Middle frontal gyrus (tissue), 1 donor: Measurements from ENCODE around the gene SLC6A11.
A peak's percentile ranks its signal among the peaks of the same experiment; 100 is the strongest.

ENCODE experiments used
- DNase-seq: peaks from one replicate; pipeline ENCODE4 v3.0.0-alpha.2; 2015; ENCODE audit warnings: low spot score; ENCODE audit errors: extremely low spot score

SLC6A11 gene

DNA sequence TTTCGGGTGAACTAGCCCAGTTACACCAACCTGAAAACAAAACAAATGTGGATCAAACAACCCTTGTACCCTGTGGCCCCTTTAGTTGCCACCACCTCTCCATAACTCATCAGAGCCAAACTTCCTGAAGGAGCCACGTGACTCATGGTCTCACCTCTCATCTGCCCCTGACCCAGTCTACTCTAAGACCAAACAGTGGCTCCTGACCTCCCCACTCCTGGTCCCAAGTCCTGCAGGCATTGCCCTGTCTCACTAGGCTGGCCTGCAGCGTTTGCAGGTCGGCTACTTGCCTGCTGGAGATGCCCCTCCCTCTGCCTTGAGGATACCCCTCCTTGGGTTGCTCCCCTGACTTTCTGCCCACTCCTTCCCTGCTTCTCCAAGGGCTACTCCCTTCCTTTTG, 23.1 kb downstream of the SLC6A11 start:
- DNase-seq, result no peak

DNA sequence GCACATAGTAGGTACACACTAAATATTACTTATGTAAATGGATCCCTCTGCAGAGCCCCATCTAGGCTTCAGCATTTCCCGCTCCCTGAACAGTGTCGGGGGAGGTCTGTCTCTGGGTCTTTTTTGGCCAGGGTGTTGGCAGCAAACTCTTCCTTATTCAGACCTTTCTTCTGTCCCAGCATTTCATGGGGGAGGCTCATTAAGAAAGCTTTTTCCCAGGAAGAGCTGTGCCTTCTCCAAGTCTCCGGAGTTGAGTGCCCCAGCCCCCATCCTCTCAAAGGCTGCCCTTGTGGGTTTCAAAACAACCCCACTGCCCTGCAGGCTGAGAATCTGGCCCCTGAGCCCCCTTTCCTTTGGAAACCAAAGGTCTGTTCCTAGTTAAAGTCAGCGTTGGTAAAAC, 25.1 kb downstream of the SLC6A11 start:
- DNase-seq, result no peak

DNA sequence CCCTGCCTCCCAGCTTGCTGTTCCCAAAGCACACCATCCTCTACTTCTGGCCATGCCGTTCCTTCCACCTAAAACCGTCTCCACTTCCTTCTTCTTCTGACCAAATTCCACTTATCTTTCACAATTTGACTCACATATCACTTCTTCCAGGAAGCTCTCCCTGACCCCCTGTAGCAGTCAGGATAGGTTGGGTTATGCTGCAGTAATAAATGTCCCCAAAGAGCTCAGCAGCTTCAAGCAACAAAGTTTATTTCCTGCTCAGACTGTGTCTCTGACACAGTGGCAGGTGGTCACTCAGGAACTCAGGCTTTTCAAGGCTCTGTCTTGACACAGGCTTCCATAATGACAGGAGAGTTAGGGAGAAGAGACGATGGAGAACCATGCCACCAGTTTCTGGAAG, 27.4 kb downstream of the SLC6A11 start:
- DNase-seq, result no peak

DNA sequence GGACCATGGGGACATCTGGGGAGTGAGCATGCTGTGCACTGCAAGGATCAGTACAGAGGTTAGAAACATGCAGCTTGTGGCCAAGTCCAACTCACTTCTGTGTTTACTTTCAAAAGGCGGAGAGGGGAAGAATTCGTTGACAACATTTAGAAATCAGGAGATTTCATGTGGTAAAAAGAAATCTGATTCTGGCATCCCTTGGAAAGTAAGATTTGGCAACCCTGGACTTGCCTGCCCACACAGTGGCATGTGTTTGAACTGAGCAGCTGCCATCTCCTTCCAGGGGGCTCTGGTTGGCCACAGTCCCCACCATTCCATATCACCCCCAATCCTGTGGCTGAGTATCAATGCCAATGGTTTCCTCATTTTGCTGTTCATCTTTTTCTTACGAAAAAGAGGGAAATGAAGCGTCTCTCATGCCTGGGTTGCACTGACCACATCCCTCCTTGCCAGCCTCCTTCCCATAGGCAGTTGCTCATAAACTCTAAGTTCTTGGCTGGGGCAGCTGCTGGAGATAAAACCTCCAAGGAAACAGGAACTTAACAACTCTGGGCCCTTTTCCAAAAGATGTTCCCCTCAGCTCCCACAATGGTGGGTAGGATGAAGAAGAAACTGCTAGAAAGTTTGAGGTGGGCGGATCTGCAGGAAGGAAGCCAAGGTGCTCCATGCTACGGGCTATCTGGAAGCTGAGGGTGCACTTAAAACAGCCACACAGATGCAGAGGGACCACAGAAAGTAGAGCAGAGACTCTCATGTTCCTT, 29.2 kb downstream of the SLC6A11 start:
- peak; percentile 55 for DNase-seq

DNA sequence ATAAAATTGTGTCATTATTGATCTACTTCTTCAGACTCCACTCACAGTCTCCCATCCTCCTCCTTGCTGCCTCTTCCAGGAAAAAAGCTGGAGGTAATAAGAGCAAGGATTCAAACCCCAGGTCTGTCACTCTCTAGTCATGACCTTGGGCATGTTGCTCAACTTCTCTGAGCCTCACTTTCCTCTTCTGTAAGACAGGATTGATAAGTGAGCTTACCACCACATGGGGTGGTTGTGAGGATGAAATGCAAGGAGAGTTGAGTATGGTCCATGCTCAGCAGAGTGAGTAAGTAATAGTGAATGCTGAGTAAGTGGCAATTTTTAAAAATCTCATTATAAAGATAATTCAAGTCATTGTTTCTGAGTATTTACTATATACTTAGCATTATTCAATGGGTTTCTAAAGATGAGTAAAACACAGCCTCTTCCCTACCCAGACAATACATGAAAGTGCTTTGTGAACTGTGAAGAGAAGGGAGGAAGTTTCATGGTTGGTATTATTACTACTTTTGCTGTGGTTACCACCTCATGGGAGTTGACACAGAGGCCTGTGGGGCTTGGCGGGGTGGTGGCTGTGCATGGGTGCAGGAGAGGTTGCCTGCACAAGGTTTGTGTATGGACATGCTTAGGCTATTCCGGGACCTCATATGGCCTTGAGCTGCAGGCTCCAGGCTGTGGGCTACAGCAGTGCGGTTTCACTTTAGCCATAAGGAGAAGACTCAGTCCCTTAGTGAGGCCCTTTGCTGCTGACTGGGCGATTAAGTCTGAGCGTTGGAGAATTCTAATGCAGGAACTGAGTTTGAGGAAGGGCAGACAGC, 30.0 kb downstream of the SLC6A11 start:
- DNase-seq, result no peak

DNA sequence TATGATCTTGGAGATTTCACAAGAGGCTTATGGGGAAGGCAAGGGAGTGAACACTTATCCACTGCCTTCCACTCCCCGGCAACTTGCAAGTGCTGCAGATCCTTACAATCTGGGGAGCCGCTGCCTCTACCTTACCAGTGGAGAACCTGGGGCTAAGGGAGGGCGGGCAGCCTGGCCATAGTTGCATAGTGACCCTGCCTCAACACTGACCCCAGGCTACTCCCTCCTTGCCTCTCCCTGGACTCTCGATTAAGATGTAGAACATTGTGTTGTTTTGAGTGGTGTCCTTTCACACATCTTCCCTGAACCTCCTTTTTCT, 30.6 kb downstream of the SLC6A11 start:
- no peak for DNase-seq

DNA sequence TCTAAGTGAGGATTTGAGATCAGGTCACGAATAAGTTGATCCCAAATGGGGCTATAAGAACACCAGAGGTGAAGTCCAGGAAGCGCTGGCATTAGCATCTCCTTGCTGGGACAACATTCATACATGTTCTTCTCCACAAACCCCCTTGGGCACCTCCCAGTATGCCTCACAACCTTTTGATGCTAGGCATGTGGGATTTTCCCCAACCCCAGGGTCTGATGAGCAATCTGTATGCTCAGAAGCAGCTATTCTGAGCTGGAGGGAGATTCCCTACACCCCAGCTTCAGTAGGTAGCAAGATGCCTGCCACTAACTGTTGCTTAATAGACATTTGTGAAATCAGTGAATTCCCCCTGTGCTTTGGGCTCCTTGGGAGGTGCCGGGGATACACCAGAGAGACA, 32.2 kb downstream of the SLC6A11 start:
- no peak for DNase-seq

DNA sequence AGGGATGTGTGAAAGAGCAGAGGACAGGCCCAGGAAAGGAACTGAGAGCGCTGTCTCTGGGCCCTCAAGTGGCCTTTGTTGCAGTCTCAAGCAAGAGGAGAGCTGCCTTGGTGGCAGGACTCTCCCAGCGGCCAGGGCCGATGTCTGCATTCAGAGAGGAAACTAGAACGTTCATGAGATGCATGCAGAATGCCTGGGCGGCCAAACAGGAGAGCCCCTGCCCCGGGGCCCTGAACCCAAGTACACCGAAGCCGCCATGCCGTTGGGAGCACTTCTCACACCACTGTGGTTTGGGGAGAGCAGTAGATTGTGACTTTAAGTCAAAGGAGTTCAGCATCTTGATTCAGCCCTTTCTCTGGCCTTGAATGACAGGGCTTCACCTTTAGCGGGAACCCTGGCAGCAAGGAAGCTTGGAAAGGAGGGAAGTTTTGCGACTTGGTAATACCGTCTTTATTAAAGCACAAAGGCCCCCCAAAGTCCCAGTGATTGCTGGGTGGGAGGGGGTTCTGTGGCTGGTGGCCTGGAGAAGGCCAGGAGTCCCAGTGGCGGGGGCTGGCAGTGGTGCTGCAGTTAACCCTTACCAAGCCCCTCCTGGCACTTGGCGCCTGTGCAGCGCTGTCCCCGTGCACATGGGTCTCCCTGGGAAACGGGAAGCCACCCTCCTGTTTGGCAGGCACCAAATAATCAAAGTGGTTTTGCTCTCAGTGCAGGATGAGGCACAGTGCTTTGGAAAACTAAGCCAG, 36.2 kb downstream of the SLC6A11 start:
- no peak for DNase-seq

DNA sequence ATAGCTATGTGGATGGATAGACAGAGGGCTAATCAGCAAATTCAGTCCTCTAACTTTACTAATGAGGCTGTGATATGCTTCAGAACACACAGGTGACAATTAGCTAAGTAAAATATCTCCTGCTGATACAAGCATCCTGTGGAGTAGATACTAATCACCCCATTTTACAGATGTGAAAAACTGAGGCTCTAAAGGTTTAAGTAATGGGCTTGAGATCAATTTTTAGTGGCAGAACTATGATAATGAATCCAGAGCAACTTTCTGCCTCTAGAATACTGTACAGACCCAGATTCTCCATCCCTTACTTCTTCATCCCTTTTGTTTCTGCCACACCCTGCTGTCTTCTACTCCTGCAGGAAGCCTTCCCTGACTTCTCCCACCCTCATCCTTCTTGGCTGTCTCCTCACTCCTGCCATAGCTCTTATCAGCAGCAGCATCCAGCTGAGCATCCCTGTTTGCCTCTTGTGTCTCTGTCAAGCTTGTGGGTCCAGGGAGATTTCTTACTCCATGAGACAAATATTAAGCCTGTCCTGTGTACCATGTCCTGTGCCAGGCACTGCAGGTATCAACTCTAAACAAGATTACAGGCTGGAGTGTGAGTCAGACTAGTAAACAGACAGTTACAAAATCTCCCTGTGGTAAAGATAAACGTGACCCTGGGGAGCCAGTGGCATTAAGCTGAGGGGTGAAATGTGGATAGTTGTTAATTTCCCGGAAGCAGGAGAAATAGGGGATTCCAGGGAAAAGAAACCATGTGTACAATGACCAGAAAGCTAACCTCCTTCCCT, 39.2 kb downstream of the SLC6A11 start:
- no peak for DNase-seq

DNA sequence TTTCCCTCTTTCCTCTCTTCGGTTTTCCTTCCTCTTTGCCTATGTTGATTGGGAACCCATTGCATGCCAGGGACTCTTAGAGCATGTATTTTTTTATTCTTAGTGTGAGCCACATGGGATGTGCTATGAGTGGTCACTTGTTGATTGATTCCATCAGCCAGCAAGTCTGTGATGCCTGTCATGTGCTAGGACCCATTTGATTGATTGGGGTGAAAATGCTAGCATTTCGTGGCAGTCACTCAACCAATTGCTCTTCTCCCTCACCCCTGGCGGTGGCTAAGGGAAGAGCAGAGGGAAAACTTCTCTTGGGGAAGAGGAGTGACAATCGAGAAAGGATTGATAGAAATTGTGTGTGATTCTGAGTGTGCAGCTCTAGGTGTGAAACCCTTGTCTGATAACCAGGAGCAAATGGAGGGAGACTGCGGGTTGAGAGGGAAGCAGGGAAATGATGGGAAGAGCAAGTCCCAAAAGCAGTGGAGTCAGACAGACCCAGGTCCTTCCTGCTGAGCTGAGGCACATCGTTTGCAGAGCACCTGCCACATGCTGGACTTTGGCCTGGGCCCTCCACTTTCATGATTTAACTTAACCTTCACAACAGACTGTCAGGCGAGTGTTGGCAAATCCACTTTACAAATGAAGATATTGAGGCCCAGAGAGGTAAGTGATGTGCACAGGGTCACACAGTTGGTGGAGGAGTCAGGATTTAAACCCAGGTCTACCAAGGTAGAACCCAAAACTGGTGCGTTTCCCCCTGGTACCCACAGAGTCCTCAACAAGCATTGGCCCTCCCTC, 40.0 kb downstream of the SLC6A11 start:
- no peak for DNase-seq

DNA sequence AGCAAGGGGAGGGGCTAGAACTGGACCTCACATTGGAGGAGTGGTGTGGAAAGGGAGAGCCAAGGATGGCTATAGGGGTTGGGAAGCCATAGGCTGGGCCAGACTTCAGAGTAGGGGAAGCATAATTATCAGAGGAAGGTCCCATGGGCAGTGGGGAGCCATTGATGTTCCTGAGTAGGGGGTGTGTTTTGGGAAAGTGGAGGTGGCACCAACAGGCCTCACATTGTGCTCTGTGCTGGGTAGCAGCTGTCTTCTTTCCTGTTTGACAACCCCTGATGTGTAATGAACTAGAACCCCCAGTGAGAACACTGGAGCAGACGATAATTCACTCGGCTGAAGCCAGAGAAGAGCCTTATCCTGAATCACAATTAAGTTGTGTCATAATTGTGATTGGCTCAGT, 41.2 kb downstream of the SLC6A11 start:
- no peak for DNase-seq

DNA sequence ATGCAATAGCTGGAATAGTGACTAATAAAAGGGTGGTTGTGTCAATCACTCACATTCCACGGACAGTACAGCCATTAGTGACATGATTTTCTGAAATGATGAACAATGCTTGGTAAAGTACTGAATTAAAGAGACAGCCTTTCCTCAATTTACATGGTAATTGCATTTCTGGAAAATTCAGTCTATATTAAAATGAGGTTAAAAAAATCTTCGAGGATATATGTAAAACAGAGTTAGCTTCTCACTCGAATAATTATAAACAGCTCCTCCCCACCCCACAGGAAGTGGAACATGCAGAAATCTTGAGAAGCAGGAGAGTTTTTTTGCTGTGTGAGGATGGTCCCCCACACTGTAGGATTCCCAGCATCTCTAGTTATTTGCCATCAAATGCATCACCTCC, 42.1 kb downstream of the SLC6A11 start:
- no peak for DNase-seq

DNA sequence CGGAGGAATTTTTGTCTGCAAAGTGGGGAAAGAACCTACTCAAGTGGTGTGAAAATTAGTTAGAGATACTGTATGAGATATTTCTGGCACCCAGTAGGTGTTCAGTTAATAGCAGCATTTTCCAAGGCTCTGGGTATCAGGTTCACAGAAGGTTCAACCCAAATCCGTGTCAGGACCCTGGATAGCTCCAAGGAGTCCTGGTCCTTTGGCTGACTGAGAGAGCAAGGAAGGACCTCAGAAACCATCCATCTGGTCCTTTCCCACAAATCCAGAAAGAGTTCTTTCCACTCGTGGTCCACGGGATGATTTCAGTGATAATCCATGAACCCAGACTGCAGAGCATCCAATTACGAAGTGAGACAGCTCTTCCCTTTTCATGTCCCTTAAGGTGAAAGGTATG, 51.4 kb downstream of the SLC6A11 start:
- DNase-seq, result no peak

DNA sequence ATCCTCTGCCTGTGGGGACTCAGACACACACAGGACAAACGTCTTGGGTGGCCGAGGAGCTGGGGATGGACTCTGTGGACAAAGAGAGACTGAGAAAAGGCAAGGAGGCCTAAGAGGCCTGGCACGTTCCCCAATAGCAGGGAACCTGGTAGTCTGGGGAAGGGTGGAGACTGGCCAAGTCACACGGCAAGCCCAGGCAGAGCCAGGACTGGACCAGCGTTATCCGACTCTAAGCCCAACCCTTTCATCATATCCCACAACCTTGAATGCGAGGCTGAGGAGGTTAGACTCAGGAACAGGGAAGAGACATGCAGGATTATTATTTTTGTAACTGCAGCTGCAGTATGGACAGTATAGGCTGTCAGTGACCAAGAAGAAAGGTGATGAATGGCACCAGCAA, 53.4 kb downstream of the SLC6A11 start:
- DNase-seq, result no peak

DNA sequence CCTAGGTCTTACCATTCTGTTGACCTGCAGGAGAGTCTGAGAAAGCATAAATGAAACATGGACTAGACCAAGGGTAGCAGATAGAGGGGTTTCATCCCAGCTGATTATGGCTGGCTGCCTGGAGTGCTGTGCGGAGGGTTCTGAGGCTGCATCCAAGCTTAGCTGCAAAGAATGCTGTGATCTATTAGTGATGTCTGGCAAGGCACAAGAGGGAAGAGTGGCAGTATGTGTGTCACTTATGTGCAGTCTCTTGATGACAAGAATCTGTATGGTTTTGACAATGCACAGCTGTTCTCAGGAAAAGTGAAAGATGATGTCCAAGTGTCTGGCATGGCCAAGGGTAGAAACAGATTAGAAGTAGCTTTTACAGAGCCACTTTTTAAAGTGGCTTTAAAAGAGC, 54.3 kb downstream of the SLC6A11 start:
- DNase-seq, result no peak

DNA sequence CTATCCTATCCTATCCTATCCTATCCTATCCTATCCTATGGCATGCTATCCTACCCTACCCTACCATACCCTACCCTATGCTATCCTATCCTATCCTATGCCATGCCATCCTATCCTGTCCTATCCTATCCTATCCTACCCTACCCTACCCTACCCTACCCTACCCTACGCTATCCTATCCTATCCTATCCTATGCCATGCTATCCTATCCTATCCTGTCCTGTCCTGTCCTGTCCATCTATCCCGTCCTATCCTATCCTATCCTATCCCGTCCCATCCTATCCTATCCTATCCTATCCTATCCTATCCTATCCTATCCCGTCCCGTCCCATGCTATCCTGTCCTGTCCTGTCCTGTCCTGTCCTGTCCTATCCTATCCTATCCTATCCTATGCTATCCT, 57.4 kb downstream of the SLC6A11 start:
- no peak for DNase-seq

DNA sequence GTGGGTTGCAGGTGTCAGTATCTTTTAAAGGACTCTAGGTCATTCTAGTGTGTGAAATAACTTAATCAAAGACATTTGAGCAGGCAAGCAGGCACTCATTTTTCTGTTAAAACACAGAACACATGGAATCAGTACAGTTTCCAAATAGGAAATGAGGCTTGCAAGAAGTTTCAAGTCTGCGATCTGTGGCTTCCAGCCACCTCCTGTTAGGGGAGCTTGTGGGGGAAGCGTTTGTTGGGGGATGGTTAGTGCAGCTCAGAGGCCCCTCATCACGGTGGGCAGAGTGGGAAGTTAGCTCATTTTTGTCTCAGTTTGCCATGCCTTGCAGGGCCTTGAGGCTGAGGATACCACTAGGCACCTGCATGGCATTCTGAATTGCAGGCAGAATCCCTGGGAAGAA, 59.9 kb downstream of the SLC6A11 start:
- no peak for DNase-seq

DNA sequence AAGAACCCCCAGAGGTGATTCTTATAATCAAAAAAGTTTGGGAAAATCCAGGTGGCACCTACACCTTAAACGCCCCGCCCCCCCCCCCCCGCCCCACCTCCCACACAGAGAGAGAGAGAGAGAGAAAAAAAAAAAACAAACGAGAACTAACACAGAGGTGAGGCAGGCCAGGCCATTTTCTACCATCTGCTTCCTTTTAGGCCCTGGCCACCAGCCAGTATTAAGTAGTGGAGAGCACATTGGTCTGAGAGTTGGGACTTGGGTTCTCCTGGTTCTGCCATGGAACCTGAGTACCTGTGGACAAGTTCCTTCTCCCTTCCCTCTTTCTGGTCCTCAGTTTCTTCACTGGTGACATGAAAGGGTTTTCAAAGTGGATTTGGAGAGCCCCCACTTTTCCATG, 60.6 kb downstream of the SLC6A11 start:
- DNase-seq, result no peak

DNA sequence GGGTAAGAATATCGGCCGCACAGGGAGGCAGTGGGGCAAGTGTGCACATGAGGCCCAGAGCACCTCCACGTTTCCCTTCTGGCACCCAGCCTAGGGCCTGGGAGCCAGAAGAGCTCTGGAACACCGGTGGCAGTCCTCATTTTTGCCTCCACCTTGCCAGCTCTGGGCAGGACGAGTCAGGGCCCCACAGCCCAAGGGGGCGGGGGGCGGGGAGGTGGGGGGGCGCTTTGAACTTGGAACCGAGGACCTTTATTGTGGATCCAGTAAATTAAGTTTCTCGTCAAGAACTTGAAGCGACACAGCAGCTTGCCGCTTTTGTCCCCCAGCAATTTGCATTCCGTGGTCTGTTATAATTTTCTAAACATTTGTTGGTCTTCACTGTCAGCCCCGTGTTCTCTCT, 66.8 kb downstream of the SLC6A11 start:
- DNase-seq, result no peak

DNA sequence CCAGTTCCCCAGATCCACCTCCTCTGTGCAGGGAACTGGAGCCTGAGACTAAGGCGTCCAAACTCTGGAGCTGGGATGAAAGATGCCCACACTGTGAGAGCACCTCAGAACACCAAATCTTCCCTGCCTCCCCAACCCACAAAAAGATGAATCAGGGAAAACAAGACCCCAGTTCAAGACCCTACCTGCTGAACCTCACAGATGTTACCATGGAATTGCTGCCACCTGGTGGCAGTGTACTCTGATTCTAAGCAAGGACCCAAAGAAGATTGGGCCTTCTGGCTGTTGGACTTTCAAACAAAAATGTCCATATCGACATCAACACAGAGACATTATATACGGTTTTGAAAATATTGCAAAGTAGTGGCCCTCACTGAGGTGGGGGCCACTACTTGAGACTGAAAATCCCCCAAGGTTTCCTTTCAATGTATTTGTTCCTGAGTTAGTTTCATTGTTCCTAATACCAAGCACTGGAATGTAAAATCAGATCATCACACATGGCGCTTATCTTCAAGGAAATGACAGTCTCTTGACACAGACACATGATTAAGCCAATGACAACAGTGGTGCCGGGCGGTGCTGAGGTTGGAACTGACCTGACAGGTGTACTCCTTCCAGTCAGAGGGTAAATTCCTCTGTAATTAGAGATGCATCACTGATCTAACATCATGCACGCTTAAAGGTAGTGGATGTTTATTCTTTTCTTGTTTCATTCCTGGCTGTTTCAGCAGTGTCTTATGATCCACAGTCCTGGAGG, 67.6 kb downstream of the SLC6A11 start:
- DNase-seq, result no peak
